ENCODE measurements around the gene SORCS1. TPM values are rescaled to one million over a fixed set of nuclear protein-coding genes. Genes with fewer than 3 reads are reported as not detected.

SORCS1 gene
- total RNA-seq, 1 donor from 2014 or later, result 1.1 TPM

- H3K36me3 ChIP-seq (ENCODE audit: insufficient read depth, low read length), result no peaks in the 10 kb centered on the region
- H3K4me3 ChIP-seq (ENCODE audit: insufficient read depth, low read depth, low read length), result no peak overlapping the region
- no peak for DNase-seq (ENCODE audit: low read depth)
- TF ChIP-seq EZH2 (IDR thresholded peaks at IDR 0.05; ENCODE audit: insufficient read depth, low read length) (no peak), CTCF (IDR thresholded peaks at IDR 0.05; ENCODE audit: insufficient read depth, low read depth, low read length) (no peak)
- H3K4me2 ChIP-seq (ENCODE audit: low read length), result no peak overlapping the region
- Mint-ChIP-seq H3K27me3 (ENCODE audit: low read depth, unreplicated experiment) (no peaks in the 10 kb centered on the region), H3K36me3 (ENCODE audit: low read depth, unreplicated experiment) (no peaks in the 10 kb centered on the region), H3K27ac (ENCODE audit: unreplicated experiment) (no peak overlapping the region), H3K4me1 (ENCODE audit: low read depth, unreplicated experiment) (peaks cover 11% of the 10 kb centered on the region), H3K9me3 (ENCODE audit: unreplicated experiment) (no peaks in the 10 kb centered on the region), H3K4me3 (ENCODE audit: unreplicated experiment) (no peak overlapping the region)
- no peak overlapping the region for H3K27ac ChIP-seq (ENCODE audit: low read depth, low read length)
- H2AFZ ChIP-seq (ENCODE audit: low read depth, low read length), result no peak overlapping the region
- H3K27me3 ChIP-seq (ENCODE audit: insufficient read depth, low read length), result no peaks in the 10 kb centered on the region
- no peaks in the 10 kb centered on the region for H4K20me1 ChIP-seq (ENCODE audit: insufficient read depth, low read length)
- H3K79me2 ChIP-seq (ENCODE audit: insufficient read depth, low read length), result no peaks in the 10 kb centered on the region
- FAIRE-seq, result no peak
- H3K4me1 ChIP-seq (ENCODE audit: insufficient read depth, low read length), result no peaks in the 10 kb centered on the region
- H3K9me3 ChIP-seq (ENCODE audit: insufficient read depth, low read depth, low read length), result no peaks in the 10 kb centered on the region
- no peak overlapping the region for H3K9ac ChIP-seq (ENCODE audit: low read length)
Observed at GRCh38 chr10:107081644-107082043, 82.9 kb downstream of the SORCS1 start.

- H3K4me1 ChIP-seq (ENCODE audit: insufficient read depth, low read length), result no peaks in the 10 kb centered on the region
- H3K4me2 ChIP-seq (ENCODE audit: low read length), result no peak overlapping the region
- H3K27me3 ChIP-seq (ENCODE audit: insufficient read depth, low read length), result no peaks in the 10 kb centered on the region
- Mint-ChIP-seq H3K9me3 (ENCODE audit: unreplicated experiment) (no peaks in the 10 kb centered on the region), H3K4me1 (ENCODE audit: low read depth, unreplicated experiment) (no peaks in the 10 kb centered on the region), H3K36me3 (ENCODE audit: low read depth, unreplicated experiment) (no peaks in the 10 kb centered on the region), H3K4me3 (ENCODE audit: unreplicated experiment) (no peak overlapping the region), H3K27me3 (ENCODE audit: low read depth, unreplicated experiment) (peaks cover 2% of the 10 kb centered on the region), H3K27ac (ENCODE audit: unreplicated experiment) (no peak overlapping the region)
- no peaks in the 10 kb centered on the region for H4K20me1 ChIP-seq (ENCODE audit: insufficient read depth, low read length)
- H2AFZ ChIP-seq (ENCODE audit: low read depth, low read length), result no peak overlapping the region
- DNase-seq (ENCODE audit: low read depth) (no peak), FAIRE-seq (no peak)
- no peaks in the 10 kb centered on the region for H3K36me3 ChIP-seq (ENCODE audit: insufficient read depth, low read length)
- H3K9me3 ChIP-seq (ENCODE audit: insufficient read depth, low read depth, low read length), result peaks cover 2% of the 10 kb centered on the region
- H3K79me2 ChIP-seq (ENCODE audit: insufficient read depth, low read length), result no peaks in the 10 kb centered on the region
- TF ChIP-seq CTCF (IDR thresholded peaks at IDR 0.05; ENCODE audit: insufficient read depth, low read depth, low read length), result no peak
- TF ChIP-seq EZH2 (IDR thresholded peaks at IDR 0.05; ENCODE audit: insufficient read depth, low read length), result no peak
- H3K9ac ChIP-seq (ENCODE audit: low read length), result no peak overlapping the region
- no peak overlapping the region for H3K4me3 ChIP-seq (ENCODE audit: insufficient read depth, low read depth, low read length)
- H3K27ac ChIP-seq (ENCODE audit: low read depth, low read length), result no peak overlapping the region
Observed at GRCh38 chr10:107075117-107075516, 89.4 kb downstream of the SORCS1 start.

GRCh38 chr10:107072786-107073185, 91.7 kb downstream of the SORCS1 start:
- DNase-seq (ENCODE audit: low read depth), result no peak
- H3K4me3 Mint-ChIP-seq (ENCODE audit: unreplicated experiment), result no peak overlapping the region

More at GRCh38 chr10:107072786-107073185, 91.7 kb downstream of the SORCS1 start:
- H3K36me3 ChIP-seq (ENCODE audit: insufficient read depth, low read length), result no peaks in the 10 kb centered on the region
- FAIRE-seq, result no peak
- no peak overlapping the region for H2AFZ ChIP-seq (ENCODE audit: low read depth, low read length)
- no peaks in the 10 kb centered on the region for H3K4me1 ChIP-seq (ENCODE audit: insufficient read depth, low read length)
- peaks cover 2% of the 10 kb centered on the region for H3K9me3 ChIP-seq (ENCODE audit: insufficient read depth, low read depth, low read length)
- no peak overlapping the region for H3K4me3 ChIP-seq (ENCODE audit: insufficient read depth, low read depth, low read length)
- H3K36me3 Mint-ChIP-seq (ENCODE audit: low read depth, unreplicated experiment), result no peaks in the 10 kb centered on the region
- H3K79me2 ChIP-seq (ENCODE audit: insufficient read depth, low read length), result no peaks in the 10 kb centered on the region
- no peak overlapping the region for H3K9ac ChIP-seq (ENCODE audit: low read length)
- peaks cover 2% of the 10 kb centered on the region for H3K27me3 Mint-ChIP-seq (ENCODE audit: low read depth, unreplicated experiment)
- H3K27me3 ChIP-seq (ENCODE audit: insufficient read depth, low read length), result no peaks in the 10 kb centered on the region
- TF ChIP-seq EZH2 (IDR thresholded peaks at IDR 0.05; ENCODE audit: insufficient read depth, low read length) (no peak), CTCF (IDR thresholded peaks at IDR 0.05; ENCODE audit: insufficient read depth, low read depth, low read length) (no peak)
- H3K4me1 Mint-ChIP-seq (ENCODE audit: low read depth, unreplicated experiment), result no peaks in the 10 kb centered on the region
- no peak overlapping the region for H3K27ac Mint-ChIP-seq (ENCODE audit: unreplicated experiment)
- H3K4me2 ChIP-seq (ENCODE audit: low read length), result no peak overlapping the region
- no peak overlapping the region for H3K27ac ChIP-seq (ENCODE audit: low read depth, low read length)
- no peaks in the 10 kb centered on the region for H3K9me3 Mint-ChIP-seq (ENCODE audit: unreplicated experiment)
- H4K20me1 ChIP-seq (ENCODE audit: insufficient read depth, low read length), result no peaks in the 10 kb centered on the region
